LHCN-M2 (cell line): ENCODE measurements around the gene BNC2. TPM values are rescaled to one million over a fixed set of nuclear protein-coding genes. Genes with fewer than 3 reads are reported as not detected.

Experiments
- DNase-seq: peaks from one replicate; pipeline ENCODE4 v3.0.0-alpha.2; 2012; ENCODE audit warnings: low read depth
- total RNA-seq: library from RNA; depleted of rRNA; stranded (reverse); fragments of >200 nt; gene quantifications from 2 replicates; pipeline ENCODE4 v1.2.3, GENCODE V29; 2014

BNC2 gene
- total RNA-seq, 1 experiment from 2014 or later, result 23.8 TPM

GRCh38 chr9:16602494-16602893 is 268.0 kb downstream of the BNC2 start:
- DNase-seq, result no peak

- no peak for DNase-seq
These were observed 268.5 kb downstream of the BNC2 start for GRCh38 chr9:16601991-16602390.

GRCh38 chr9:16598316-16598715 is 272.2 kb downstream of the BNC2 start:
- peak; percentile 24 for DNase-seq

- DNase-seq, result no peak
These were observed 273.3 kb downstream of the BNC2 start for GRCh38 chr9:16597136-16597535.

GRCh38 chr9:16595227-16595626 is 275.2 kb downstream of the BNC2 start:
- no peak for DNase-seq

GRCh38 chr9:16594787-16595186 is 275.7 kb downstream of the BNC2 start:
- DNase-seq, result no peak

- DNase-seq, result no peak
These were observed 276.7 kb downstream of the BNC2 start for GRCh38 chr9:16593746-16594145.

GRCh38 chr9:16591092-16591491 is 279.4 kb downstream of the BNC2 start:
- peak; percentile 65 for DNase-seq

- no peak for DNase-seq
These were observed 284.9 kb downstream of the BNC2 start for GRCh38 chr9:16585591-16585990.

GRCh38 chr9:16579872-16580432 is 290.5 kb downstream of the BNC2 start:
- DNase-seq, result no peak

- no peak for DNase-seq
These were observed 294.6 kb downstream of the BNC2 start for GRCh38 chr9:16575986-16576245.

- peak; percentile 51 for DNase-seq
These were observed 295.1 kb downstream of the BNC2 start for GRCh38 chr9:16575142-16575985.

GRCh38 chr9:16572005-16572734 is 298.3 kb downstream of the BNC2 start:
- no peak for DNase-seq

GRCh38 chr9:16571127-16571802 is 299.2 kb downstream of the BNC2 start:
- no peak for DNase-seq

GRCh38 chr9:16563446-16563845 is 307.0 kb downstream of the BNC2 start:
- peak; percentile 10 for DNase-seq

- peak; percentile 20 for DNase-seq
These were observed 309.3 kb downstream of the BNC2 start for GRCh38 chr9:16561121-16561520.

GRCh38 chr9:16559418-16560188 is 310.9 kb downstream of the BNC2 start:
- DNase-seq, result no peak

GRCh38 chr9:16555802-16556201 is 314.7 kb downstream of the BNC2 start:
- DNase-seq, result no peak

- no peak for DNase-seq
These were observed 316.5 kb downstream of the BNC2 start for GRCh38 chr9:16553869-16554540.

GRCh38 chr9:16552252-16552651 is 318.2 kb downstream of the BNC2 start:
- no peak for DNase-seq

GRCh38 chr9:16551692-16552091 is 318.8 kb downstream of the BNC2 start:
- no peak for DNase-seq
